ENCODE measurements around the gene SEC31B. TPM values are rescaled to one million over a fixed set of nuclear protein-coding genes. Genes with fewer than 3 reads are reported as not detected.

SEC31B gene
- total RNA-seq, 1 experiment from 2014 or later, result 6.3 TPM

DNA sequence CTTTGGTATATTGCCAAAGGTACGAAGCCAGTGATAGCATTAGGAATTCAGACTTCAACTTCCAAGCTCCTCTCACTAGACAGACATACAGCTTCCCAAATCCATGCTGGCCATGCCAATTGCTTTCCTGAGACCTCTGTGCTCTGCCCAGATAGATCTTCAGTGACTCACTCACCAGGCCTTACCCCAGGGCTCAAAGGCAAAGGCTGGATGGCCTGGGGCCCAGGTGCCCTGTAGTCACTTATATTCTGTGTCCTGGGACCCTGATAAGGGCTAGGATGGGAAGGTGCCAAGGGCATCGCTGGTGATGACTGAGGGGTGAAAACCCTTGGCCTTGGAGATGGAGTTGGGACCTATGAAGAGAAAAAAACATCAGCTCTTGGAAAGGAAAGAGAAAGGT, 29.1 kb downstream of the SEC31B start:
- H3K27ac ChIP-seq (ENCODE audit: insufficient read length, low read depth, low read length), result no peak overlapping the region
- no peak overlapping the region for H3K56ac ChIP-seq (ENCODE audit: insufficient read length, low read depth, low read length)
- no peak overlapping the region for H3K4me2 ChIP-seq (ENCODE audit: insufficient read depth, insufficient read length, low read length)
- H3K14ac ChIP-seq (ENCODE audit: insufficient read depth, low read length), result no peak overlapping the region
- no peak overlapping the region for H3K23ac ChIP-seq (ENCODE audit: insufficient read length, low read depth, low read length)
- peaks cover 34% of the 10 kb centered on the region for H3K27me3 ChIP-seq (ENCODE audit: insufficient read depth, low read length)
- peak overlapping the region in 1 of 3 experiments; percentile 33; a peak in 1 of 7 replicates for H3K27ac Mint-ChIP-seq
- peaks cover 0 to 3% of the 10 kb centered on the region in 2 experiments; a peak in 2 of 5 replicates for H3K9me3 Mint-ChIP-seq
- no peak for DNase-seq
- H3K4ac ChIP-seq (ENCODE audit: low read depth, low read length), result no peak overlapping the region
- H3K79me1 ChIP-seq (ENCODE audit: insufficient read depth, low read depth, low read length, poor library complexity, severe bottlenecking), result no peaks in the 10 kb centered on the region
- H2BK5ac ChIP-seq (ENCODE audit: insufficient read length, low read length), result no peak overlapping the region
- no peak overlapping the region for H4K91ac ChIP-seq (ENCODE audit: insufficient read length, low read depth, low read length)
- no peak overlapping the region for H2AFZ ChIP-seq (ENCODE audit: low read length)
- no peak overlapping the region for H2BK15ac ChIP-seq (ENCODE audit: low read depth, low read length)
- no peak overlapping the region for H3K9ac ChIP-seq (ENCODE audit: extremely low read depth, insufficient read length, low read length)
- no peaks in the 10 kb centered on the region for H4K20me1 ChIP-seq (ENCODE audit: control insufficient read depth, insufficient read depth, insufficient read length)
- H2BK120ac ChIP-seq (ENCODE audit: low read depth, low read length, poor library complexity, severe bottlenecking), result no peak overlapping the region
- H2BK12ac ChIP-seq (ENCODE audit: insufficient read length, low read depth, low read length), result no peak overlapping the region
- no CpG with 5 or more reads among the region's 2 CpGs for WGBS (ENCODE audit: extremely low coverage, insufficient read length, low lambda C conversion rate)
- peaks cover 95% of the 10 kb centered on the region for H3K27me3 Mint-ChIP-seq (ENCODE audit: low read depth)
- H3K23me2 ChIP-seq (ENCODE audit: insufficient read length, low read depth, low read length, poor library complexity, severe bottlenecking), result no peaks in the 10 kb centered on the region
- H3K4me1 Mint-ChIP-seq, result peaks cover 18 to 19% of the 10 kb centered on the region in 2 experiments
- no peak overlapping the region for H4K5ac ChIP-seq (ENCODE audit: insufficient read length, low read depth, low read length)
- H3K4me3 Mint-ChIP-seq, result no peak overlapping the region
- no peaks in the 10 kb centered on the region for H3K79me2 ChIP-seq (ENCODE audit: insufficient read depth, low read length)
- H2AK5ac ChIP-seq (ENCODE audit: insufficient read length, low read length), result no peak overlapping the region
- H3K18ac ChIP-seq (ENCODE audit: insufficient read length, low read depth, low read length), result no peak overlapping the region
- H3K36me3 Mint-ChIP-seq (ENCODE audit: insufficient read depth in 1 of 3, low read depth in 3 of 3), result peaks cover 8 to 39% (median 19%) of the 10 kb centered on the region in 3 experiments
- peaks cover 4% of the 10 kb centered on the region; the same call in 1 of the 2 replicates for H3K4me1 ChIP-seq (ENCODE audit: insufficient read depth, low read length)
- H3T11ph ChIP-seq (ENCODE audit: low read length), result no peak overlapping the region
- H3K9me3 ChIP-seq (ENCODE audit: control insufficient read depth, low read depth, low read length), result no peaks in the 10 kb centered on the region
- H2BK20ac ChIP-seq (ENCODE audit: low read depth, low read length, poor library complexity, severe bottlenecking), result no peak overlapping the region
- TF ChIP-seq, protein P1, sequence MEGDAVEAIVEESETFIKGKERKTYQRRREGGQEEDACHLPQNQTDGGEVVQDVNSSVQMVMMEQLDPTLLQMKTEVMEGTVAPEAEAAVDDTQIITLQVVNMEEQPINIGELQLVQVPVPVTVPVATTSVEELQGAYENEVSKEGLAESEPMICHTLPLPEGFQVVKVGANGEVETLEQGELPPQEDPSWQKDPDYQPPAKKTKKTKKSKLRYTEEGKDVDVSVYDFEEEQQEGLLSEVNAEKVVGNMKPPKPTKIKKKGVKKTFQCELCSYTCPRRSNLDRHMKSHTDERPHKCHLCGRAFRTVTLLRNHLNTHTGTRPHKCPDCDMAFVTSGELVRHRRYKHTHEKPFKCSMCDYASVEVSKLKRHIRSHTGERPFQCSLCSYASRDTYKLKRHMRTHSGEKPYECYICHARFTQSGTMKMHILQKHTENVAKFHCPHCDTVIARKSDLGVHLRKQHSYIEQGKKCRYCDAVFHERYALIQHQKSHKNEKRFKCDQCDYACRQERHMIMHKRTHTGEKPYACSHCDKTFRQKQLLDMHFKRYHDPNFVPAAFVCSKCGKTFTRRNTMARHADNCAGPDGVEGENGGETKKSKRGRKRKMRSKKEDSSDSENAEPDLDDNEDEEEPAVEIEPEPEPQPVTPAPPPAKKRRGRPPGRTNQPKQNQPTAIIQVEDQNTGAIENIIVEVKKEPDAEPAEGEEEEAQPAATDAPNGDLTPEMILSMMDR (conservative IDR thresholded peaks at IDR 0.05), result no peak
- H4K8ac ChIP-seq (replicated peaks; ENCODE audit: insufficient read length, low read depth, low read length), result no peak overlapping the region
